ES-I3 (cell line): Measurements from ENCODE around the gene ZNF524.
A peak's percentile ranks its signal among the peaks of the same experiment; 100 is the strongest.

ENCODE experiments used
- H3K36me3 ChIP-seq: 2 replicates; pipeline ENCODE4 v1.6.1; 2013; ENCODE audit warnings: mild to moderate bottlenecking, low read length, control low read depth, moderate library complexity; ENCODE audit not compliant: insufficient read depth
- H3K4me1 ChIP-seq: 2 replicates; pipeline ENCODE4 v1.6.1; 2013; ENCODE audit warnings: mild to moderate bottlenecking, control low read depth, low read length; ENCODE audit not compliant: insufficient read depth
- H3K9ac ChIP-seq: 2 replicates; pipeline ENCODE4 v1.6.1; 2013; ENCODE audit warnings: low read depth, mild to moderate bottlenecking, low read length, moderate library complexity
- H3K9me3 ChIP-seq: 2 replicates; pipeline ENCODE4 v1.6.1; 2013; ENCODE audit warnings: mild to moderate bottlenecking, low read length, moderate library complexity; ENCODE audit not compliant: control insufficient read depth, insufficient read depth

The ZNF524 gene

GRCh38 chr19:55650602-55651230, 50.6 kb downstream of the ZNF524 start:
- Histone ChIP-seq H3K4me1 (no peaks in the 10 kb centered on the region), H3K9ac (no peak overlapping the region)

GRCh38 chr19:55651236-55651635, 51.1 kb downstream of the ZNF524 start:
- Histone ChIP-seq H3K36me3 (no peaks in the 10 kb centered on the region), H3K9me3 (no peaks in the 10 kb centered on the region), H3K9ac (no peak overlapping the region), H3K4me1 (no peaks in the 10 kb centered on the region)

More at GRCh38 chr19:55650602-55651230, 50.6 kb downstream of the ZNF524 start:
- Histone ChIP-seq H3K9me3 (no peaks in the 10 kb centered on the region), H3K36me3 (peaks cover under 1% of the 10 kb centered on the region; the same call in 1 of the 2 replicates)

- H3K9ac ChIP-seq, result peak overlapping the region; percentile 96
- H3K9me3 ChIP-seq, result no peaks in the 10 kb centered on the region
- H3K4me1 ChIP-seq, result peaks cover 12% of the 10 kb centered on the region
- no peaks in the 10 kb centered on the region for H3K36me3 ChIP-seq
These were observed 52.4 kb downstream of the ZNF524 start for GRCh38 chr19:55652311-55653128.
